ENCODE results near the gene COG5. TPM values are rescaled to one million over a fixed set of nuclear protein-coding genes. Genes with fewer than 3 reads are reported as not detected.

The COG5 gene
- total and polyA plus RNA-seq, 2 donors from 2014 or later = 8.6 to 45.7 TPM

GRCh38 chr7:107471292-107472070, 92.2 kb downstream of the COG5 start:
- Histone ChIP-seq H3K4me1 (ENCODE audit: control insufficient read depth in 2 of 3, insufficient read depth in 2 of 3, low read depth in 1 of 3, low read length in 3 of 3) (no peaks in the 10 kb centered on the region), H3K27me3 (ENCODE audit: control insufficient read depth, insufficient read depth, low read length) (no peaks in the 10 kb centered on the region), H3K9ac (ENCODE audit: low read length in 3 of 3) (no peak overlapping the region), H3K36me3 (ENCODE audit: control insufficient read depth in 2 of 3, insufficient read depth in 3 of 3, low read length in 3 of 3) (no peaks in the 10 kb centered on the region), H3K27ac (ENCODE audit: low read depth in 2 of 2, low read length in 2 of 2) (no peak overlapping the region), H3K9me3 (ENCODE audit: control insufficient read depth in 2 of 3, insufficient read depth in 1 of 3, low read length in 3 of 3) (no peaks in the 10 kb centered on the region), H3K4me3 (ENCODE audit: low read length in 3 of 3) (no peak overlapping the region)
- DNase-seq (peak in 1 of 5 donors; percentile 12), FAIRE-seq (no peak)
- TF ChIP-seq CTCF (IDR thresholded peaks at IDR 0.05; ENCODE audit: borderline replicate concordance, extremely low read depth, insufficient read depth) = no peak
- intact Hi-C loops (cut with DNase I) = no loop called here

GRCh38 chr7:107469929-107470328, 93.8 kb downstream of the COG5 start, which contains the start of gene GPR22:
GPR22 (plus strand) TSS chr7:107470057; CDS start chr7:107474061, 4,004 bp downstream.
- FAIRE-seq = no peak
- H3K27ac ChIP-seq (ENCODE audit: low read depth in 2 of 2, low read length in 2 of 2) = no peak within 1 kb of the TSS
- no peaks in the 10 kb centered on the region for H3K36me3 ChIP-seq (ENCODE audit: control insufficient read depth in 2 of 3, insufficient read depth in 3 of 3, low read length in 3 of 3)
- no peaks in the 10 kb centered on the region for H3K27me3 ChIP-seq (ENCODE audit: control insufficient read depth, insufficient read depth, low read length)
- DNase-seq = no peak
- no peaks in the 10 kb centered on the region for H3K4me1 ChIP-seq (ENCODE audit: control insufficient read depth in 2 of 3, insufficient read depth in 2 of 3, low read depth in 1 of 3, low read length in 3 of 3)
- H3K9ac ChIP-seq (ENCODE audit: low read length in 3 of 3) = no peak within 1 kb of the TSS
- no peak for TF ChIP-seq CTCF (IDR thresholded peaks at IDR 0.05; ENCODE audit: borderline replicate concordance, extremely low read depth, insufficient read depth)
- intact Hi-C loops (cut with DNase I) = loop anchor here (10.0 kb wide), 1 partner anchor 255 kb away; no protein-coding TSS in a partner anchor
- no peak within 1 kb of the TSS for H3K4me3 ChIP-seq (ENCODE audit: low read length in 3 of 3)
- H3K9me3 ChIP-seq (ENCODE audit: control insufficient read depth in 2 of 3, insufficient read depth in 1 of 3, low read length in 3 of 3) = no peaks in the 10 kb centered on the region

GRCh38 chr7:107468824-107469223, 94.9 kb downstream of the COG5 start:
- peak; percentile 97 for FAIRE-seq
- TF ChIP-seq CTCF (IDR thresholded peaks at IDR 0.05; ENCODE audit: borderline replicate concordance, extremely low read depth, insufficient read depth) = no peak
- Histone ChIP-seq H3K4me1 (ENCODE audit: control insufficient read depth in 2 of 3, insufficient read depth in 2 of 3, low read depth in 1 of 3, low read length in 3 of 3) (no peaks in the 10 kb centered on the region), H3K27me3 (ENCODE audit: control insufficient read depth, insufficient read depth, low read length) (no peaks in the 10 kb centered on the region), H3K4me3 (ENCODE audit: low read length in 3 of 3) (no peak overlapping the region), H3K9me3 (ENCODE audit: control insufficient read depth in 2 of 3, insufficient read depth in 1 of 3, low read length in 3 of 3) (no peaks in the 10 kb centered on the region), H3K27ac (ENCODE audit: low read depth in 2 of 2, low read length in 2 of 2) (no peak overlapping the region), H3K36me3 (ENCODE audit: control insufficient read depth in 2 of 3, insufficient read depth in 3 of 3, low read length in 3 of 3) (no peaks in the 10 kb centered on the region), H3K9ac (ENCODE audit: low read length in 3 of 3) (no peak overlapping the region)
- no peak for DNase-seq
- intact Hi-C loops (cut with DNase I) = loop anchor here (10.0 kb wide), 1 partner anchor 256 kb away; no protein-coding TSS in a partner anchor

All from kidney (tissue), 14 donors.